K562 (cell line): ENCODE data around the gene SESN3. TPM values are rescaled to one million over a fixed set of nuclear protein-coding genes. Genes with fewer than 3 reads are reported as not detected.

ENCODE experiments used
- ATAC-seq: fragments of 200-7000 bp; cut with Tn5 transposase; 3 replicates; pipeline ENCODE4 v1.9.1; 2020; ENCODE audit warnings: moderate library complexity
- BruUV-seq: library from RNA; stranded (reverse); fragments of 400-500 nt; replicated peaks from 2 replicates; lab custom pipeline; 2021; lab: Mats Ljungman, UMichigan
- CTCF ChIA-PET: fragments of 300-600 bp; formaldehyde crosslinking; extraction: SDS; loops from one replicate; lab custom pipeline; 2021; ENCODE audit warnings: low intra/inter-chr PET ratio; lab: Yijun Ruan, JAX
- POLR2A ChIA-PET: fragments of 300-600, 350-650 bp; sonication (Branson Sonifier 250); formaldehyde crosslinking; extraction: SDS; loops from one replicate; lab custom pipeline; 2021; ENCODE audit warnings: antibody characterized with exemption, inconsistent platforms; lab: Yijun Ruan, JAX
- DNase-seq, 4 experiments: peaks; one replicate each; pipeline versions ENCODE4 v3.0.0 to v3.0.0-alpha.2; 2011 to 2018; ENCODE audit warnings: low spot score in 3 of 4, mixed read lengths in 3 of 4; ENCODE audit errors: extremely low read depth in 1 of 4
- FAIRE-seq: peaks from 2 replicates; lab custom pipeline; 2011; peaks lifted over from hg19 to GRCh38; lab: Jason Lieb, UNC
- H2AFZ ChIP-seq: 2 replicates; pipeline ENCODE4 v1.6.0; 2011; ENCODE audit warnings: low read depth, low read length, control low read depth, inconsistent platforms
- H3K27ac ChIP-seq: fragments of 200-600 bp; 3 replicates; pipeline ENCODE4 v1.8.0; 2011; ENCODE audit warnings: low read depth, mild to moderate bottlenecking, control low read depth, inconsistent platforms, low read length, moderate library complexity, mixed read lengths; ENCODE audit errors: extremely low read depth
- H3K27me3 ChIP-seq, 2 experiments: fragments of 300-600 bp in 1 of 2; 2 replicates in 1 of 2; 3 replicates in 1 of 2; pipeline versions ENCODE4 v1.6.0 to v1.8.0; 2011; ENCODE audit warnings: inconsistent platforms in 2 of 2, low read length in 2 of 2, mild to moderate bottlenecking in 1 of 2, mixed read lengths in 1 of 2, moderate library complexity in 1 of 2; ENCODE audit not compliant: control insufficient read depth in 2 of 2, insufficient read depth in 2 of 2
- H3K36me3 ChIP-seq: fragments of 300-600 bp; 3 replicates; pipeline ENCODE4 v1.8.0; 2011; ENCODE audit warnings: mild to moderate bottlenecking, low read length, inconsistent platforms; ENCODE audit not compliant: control insufficient read depth, insufficient read depth
- H3K4me1 ChIP-seq, 2 experiments: fragments of 200-600 bp in 1 of 2; replicated peaks in 1 of 2; 2 replicates in 1 of 2; 3 replicates in 1 of 2; pipeline versions ENCODE4 v1.5.1 to v1.8.0; 2011; ENCODE audit warnings: inconsistent platforms in 2 of 2, low read length in 2 of 2, mild to moderate bottlenecking in 1 of 2, mixed read lengths in 1 of 2, moderate library complexity in 1 of 2; ENCODE audit not compliant: control insufficient read depth in 2 of 2, insufficient read depth in 2 of 2
- H3K4me2 ChIP-seq: 2 replicates; pipeline ENCODE4 v1.6.1; 2011; ENCODE audit warnings: low read length, control low read depth, inconsistent platforms, mixed read lengths; ENCODE audit not compliant: insufficient read depth
- H3K4me3 ChIP-seq: fragments of 200-600 bp; sonication (generic), shearing (Covaris generic); 2 replicates; pipeline ENCODE4 v1.5.1; 2016; ENCODE audit warnings: control low read depth, inconsistent platforms
- H3K79me2 ChIP-seq: fragments of 200-600 bp; 3 replicates; pipeline ENCODE4 v1.8.0; 2011; ENCODE audit warnings: low read length, inconsistent platforms; ENCODE audit not compliant: control insufficient read depth, insufficient read depth
- H3K9ac ChIP-seq, 2 experiments: 2 replicates each; pipeline versions ENCODE4 v1.6.0 to v1.6.1; 2011; ENCODE audit warnings: low read depth in 2 of 2, low read length in 2 of 2, control low read depth in 1 of 2, inconsistent platforms in 1 of 2, mild to moderate bottlenecking in 1 of 2, mixed read lengths in 1 of 2; ENCODE audit not compliant: insufficient read depth in 1 of 2
- H3K9me1 ChIP-seq: one replicate; pipeline ENCODE4 v1.6.0; 2011; ENCODE audit warnings: inconsistent platforms, mild to moderate bottlenecking, low read length, moderate library complexity; ENCODE audit not compliant: control insufficient read depth, insufficient read depth
- H3K9me3 ChIP-seq: replicated peaks from 2 replicates; pipeline ENCODE4 v1.5.1; 2011; ENCODE audit warnings: low read depth, low read length, inconsistent platforms; ENCODE audit not compliant: control insufficient read depth, insufficient read depth
- H4K20me1 ChIP-seq: replicated peaks from 2 replicates; pipeline ENCODE4 v1.6.1; 2011; ENCODE audit warnings: low read length, inconsistent platforms, mixed read lengths; ENCODE audit not compliant: control insufficient read depth, insufficient read depth
- BDP1 ChIP-seq: IDR thresholded peaks from 3 replicates; pipeline ENCODE4 v1.6.1; 2011; ENCODE audit not compliant: insufficient read length, insufficient read depth
- ETV6 ChIP-seq, 3 experiments: fragments of 150-350 bp in 1 of 3; sonication (generic) in 1 of 3; formaldehyde crosslinking in 1 of 3; IDR thresholded peaks; 2 replicates each; pipeline versions ENCODE4 v1.6.1 to v1.8.0; 2014 to 2022; ENCODE audit warnings: borderline replicate concordance in 2 of 3, low read depth in 2 of 3, antibody characterized with exemption in 1 of 3, low read length in 1 of 3, mild to moderate bottlenecking in 1 of 3, missing genetic modification reagents in 1 of 3
- HNRNPL ChIP-seq: fragments of 200-400 bp; formaldehyde crosslinking; IDR thresholded peaks from 2 replicates; pipeline ENCODE4 v1.6.1; 2017; ENCODE audit warnings: low read depth, mild to moderate bottlenecking, low read length
- HNRNPUL1 ChIP-seq: fragments of 200-400 bp; formaldehyde crosslinking; IDR thresholded peaks from 2 replicates; pipeline ENCODE4 v1.6.1; 2017; ENCODE audit warnings: low read length
- MAZ ChIP-seq, 2 experiments: fragments of 450-650 bp in 1 of 2; sonication (generic) in 1 of 2; formaldehyde crosslinking; IDR thresholded peaks in 1 of 2; conservative IDR thresholded peaks in 1 of 2; 2 replicates each; pipeline versions ENCODE4 v1.4.0 to v1.5.0; 2020; ENCODE audit warnings: mild to moderate bottlenecking in 1 of 2, missing genetic modification reagents in 1 of 2
- NFE2 ChIP-seq: IDR thresholded peaks from 2 replicates; pipeline ENCODE4 v1.6.1; 2014; ENCODE audit warnings: antibody characterized with exemption, low read depth
- POLR3A ChIP-seq: IDR thresholded peaks from 2 replicates; pipeline ENCODE4 v1.6.1; 2011; ENCODE audit warnings: borderline replicate concordance, mild to moderate bottlenecking, moderate library complexity; ENCODE audit not compliant: insufficient read length, insufficient read depth; ENCODE audit errors: extremely low read depth
- POU5F1 ChIP-seq: fragments of 150-350 bp; IDR thresholded peaks from 2 replicates; pipeline ENCODE4 v1.6.1; 2014; ENCODE audit warnings: borderline replicate concordance, low read length, low read depth, mild to moderate bottlenecking; ENCODE audit not compliant: partially characterized antibody
- PRDM10 ChIP-seq: fragments of 450-650 bp; IDR thresholded peaks from 2 replicates; pipeline ENCODE4 v1.6.1; 2018; ENCODE audit not compliant: partially characterized antibody
- TEAD2 ChIP-seq: fragments of 450-650 bp; IDR thresholded peaks from 2 replicates; pipeline ENCODE4 v1.6.1; 2016; ENCODE audit warnings: missing genetic modification characterization, control low read depth, missing compliant biosample characterization
- ZBTB49 ChIP-seq: sonication (generic); formaldehyde crosslinking; IDR thresholded peaks from 2 replicates; pipeline ENCODE4 v1.8.0; 2022; ENCODE audit warnings: missing genetic modification reagents, mild to moderate bottlenecking, borderline replicate concordance
- WGBS: fragments of 100-300 bp; shearing (Covaris generic); methylation state at CpG from one replicate; pipeline ENCODE4 v1.1.6; 2016; ENCODE audit warnings: low coverage, mixed read lengths; ENCODE audit not compliant: insufficient coverage; ENCODE audit errors: missing lambda C conversion rate; 5-methylcytosine and 5-hydroxymethylcytosine counted together
- in situ Hi-C: fragments of 300-500 bp; cut with MboI; formaldehyde crosslinking; loops from 4 replicates; pipeline ENCODE4 v1.15.0; 2018; ENCODE audit warnings: inconsistent platforms, mixed read lengths
- intact Hi-C: fragments of 100-400 bp; cut with micrococcal nuclease; formaldehyde crosslinking; loops from 2 replicates; pipeline ENCODE4 v1.14.2; 2022
- polyA plus RNA-seq, 8 experiments: library from polyadenylated mRNA; depleted of rRNA in 4 of 8; stranded (reverse) in 5 of 8; unstranded in 3 of 8; fragments of >200 nt; fragmentation: Nextera tagmentation in 2 of 8; fragmentation: Illumina TruSeq in 1 of 8; extraction: Ambion mirVana in 2 of 8; extraction: Trizol in 1 of 8; gene quantifications; 2 replicates each; pipeline versions ENCODE4 v1.2.1 to v1.2.3, GENCODE V29; 2011 to 2014; ENCODE audit warnings: inconsistent platforms in 1 of 8, missing spikeins in 1 of 8
- total RNA-seq, 7 experiments: library from RNA; depleted of rRNA in 6 of 7; stranded (reverse); fragments of >200 nt in 6 of 7; fragmentation: Illumina TruSeq in 2 of 7; extraction: Trizol in 2 of 7; gene quantifications; 2 replicates each; pipeline versions ENCODE4 v1.2.1 to v1.2.3, GENCODE V29; 2011 to 2021; ENCODE audit warnings: low replicate concordance in 1 of 7
- TF ChIP-seq, protein P1 (sequence below): fragments of 450-650 bp; formaldehyde crosslinking; IDR thresholded peaks from 2 replicates; pipeline ENCODE4 v1.4.0; 2020; ENCODE audit warnings: mild to moderate bottlenecking

SESN3 gene
- total and polyA plus RNA-seq, 9 of the 15 experiments (the other 6 are each of a cell fraction or from before 2014, with no cell fraction given): 0.44 to 2.6 (median 1.5) TPM

- in situ Hi-C loops (no loop called here), intact Hi-C loops (no loop called here)
- Histone ChIP-seq H2AFZ (no peak overlapping the region), H4K20me1 (no peaks in the 10 kb centered on the region), H3K4me1 (no peaks in the 10 kb centered on the region), H3K4me3 (no peak overlapping the region), H3K9ac (no peak overlapping the region), H3K4me2 (no peak overlapping the region), H3K9me3 (no peaks in the 10 kb centered on the region), H3K27me3 (no peaks in the 10 kb centered on the region), H3K36me3 (no peaks in the 10 kb centered on the region), H3K27ac (no peak overlapping the region), H3K79me2 (no peaks in the 10 kb centered on the region), H3K9me1 (no peaks in the 10 kb centered on the region)
- FAIRE-seq (no peak), ATAC-seq (peak; percentile 65), DNase-seq (peak in 1 of 4 experiments; percentile 17)
- CTCF ChIA-PET: no interaction called here
- POLR2A ChIA-PET: interaction anchor here (0.8 kb wide), 1 partner anchor 159 kb away, joined by 3 read pairs; no protein-coding TSS in a partner anchor
- TF ChIP-seq POU5F1: no peak
- TF ChIP-seq ZBTB49 (CRISPR knock-in tag): no peak
- TF ChIP-seq HNRNPL: no peak
- TF ChIP-seq PRDM10: no peak
- no peak for TF ChIP-seq MAZ (CRISPR knock-in tag; conservative IDR thresholded peaks at IDR 0.05 in 1 of 2, IDR thresholded peaks at IDR 0.05 in 1 of 2)
- no peak for TF ChIP-seq NFE2
- TF ChIP-seq ETV6 (IDR thresholded peaks at IDR 0.05; ENCODE audit: borderline replicate concordance in 1 of 2, low read depth in 2 of 2, low read length in 1 of 2): no peak
- no peak for TF ChIP-seq ETV6 (CRISPR knock-in tag; IDR thresholded peaks at IDR 0.05; ENCODE audit: borderline replicate concordance)
- TF ChIP-seq, protein P1, sequence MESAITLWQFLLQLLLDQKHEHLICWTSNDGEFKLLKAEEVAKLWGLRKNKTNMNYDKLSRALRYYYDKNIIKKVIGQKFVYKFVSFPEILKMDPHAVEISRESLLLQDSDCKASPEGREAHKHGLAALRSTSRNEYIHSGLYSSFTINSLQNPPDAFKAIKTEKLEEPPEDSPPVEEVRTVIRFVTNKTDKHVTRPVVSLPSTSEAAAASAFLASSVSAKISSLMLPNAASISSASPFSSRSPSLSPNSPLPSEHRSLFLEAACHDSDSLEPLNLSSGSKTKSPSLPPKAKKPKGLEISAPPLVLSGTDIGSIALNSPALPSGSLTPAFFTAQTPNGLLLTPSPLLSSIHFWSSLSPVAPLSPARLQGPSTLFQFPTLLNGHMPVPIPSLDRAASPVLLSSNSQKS: no peak
- TF ChIP-seq POLR3A: no peak
- TF ChIP-seq TEAD2 (tag): no peak
- no peak for TF ChIP-seq BDP1
- TF ChIP-seq HNRNPUL1: no peak
- WGBS: 21% methylated on average over 1 of the region's 1 CpG
- no TSS peak for BruUV-seq
Observed at GRCh38 chr11:95193541-95193940, 37.5 kb downstream of the SESN3 start.
